GM18505 (cell line): ENCODE data around the gene LIPM.

ENCODE experiments used
- ATAC-seq: cut with Tn5 transposase; IDR thresholded peaks from one replicate; pipeline ENCODE4 v1.9.1; 2021; ENCODE audit not compliant: unreplicated experiment
- POLR2A ChIP-seq: IDR thresholded peaks from 4 replicates; pipeline ENCODE4 v1.6.1; 2011; ENCODE audit warnings: borderline replicate concordance; ENCODE audit not compliant: insufficient read depth, insufficient read length; ENCODE audit errors: extremely low read depth

Gene LIPM

DNA sequence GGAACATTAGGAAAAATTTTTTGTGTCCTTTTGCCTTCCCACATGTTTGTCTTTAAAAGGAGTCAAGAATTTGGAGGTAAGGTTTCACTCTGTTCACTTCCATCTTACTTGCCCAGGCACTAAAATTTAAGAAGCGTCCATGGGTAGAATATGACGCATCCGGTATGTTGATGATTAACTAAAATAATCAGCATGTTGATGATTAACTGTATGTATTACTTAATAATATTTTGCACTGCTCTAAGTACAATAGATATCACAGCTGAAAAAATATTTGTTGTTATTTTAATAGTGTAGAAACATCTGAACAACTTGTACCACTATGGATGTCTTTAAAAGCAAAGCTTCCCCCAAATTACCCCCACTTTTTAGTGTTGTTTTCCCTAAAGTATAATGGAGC lies 37.6 kb downstream of the LIPM start:
- no peak for TF ChIP-seq POLR2A
- no peak for ATAC-seq

DNA sequence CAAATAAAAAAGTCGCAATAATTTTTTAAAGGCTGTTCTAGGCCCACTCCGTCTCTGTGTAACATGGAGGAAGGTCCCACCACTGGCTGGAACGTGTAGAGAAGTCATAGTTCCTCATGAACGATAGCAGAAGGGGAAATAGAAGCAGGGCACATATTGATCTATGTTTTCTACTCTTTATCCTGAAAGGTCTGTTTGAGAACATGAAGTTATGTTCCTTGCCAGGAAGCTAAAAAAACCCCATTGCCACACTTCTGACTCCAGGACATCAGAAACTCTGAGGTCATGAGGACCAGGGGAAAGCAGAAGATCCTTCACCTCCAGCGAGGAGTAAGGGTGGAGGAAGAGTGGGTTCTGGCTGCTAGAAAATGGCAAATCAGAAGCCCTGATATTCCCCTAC lies 38.4 kb downstream of the LIPM start:
- no peak for ATAC-seq
- no peak for TF ChIP-seq POLR2A

DNA sequence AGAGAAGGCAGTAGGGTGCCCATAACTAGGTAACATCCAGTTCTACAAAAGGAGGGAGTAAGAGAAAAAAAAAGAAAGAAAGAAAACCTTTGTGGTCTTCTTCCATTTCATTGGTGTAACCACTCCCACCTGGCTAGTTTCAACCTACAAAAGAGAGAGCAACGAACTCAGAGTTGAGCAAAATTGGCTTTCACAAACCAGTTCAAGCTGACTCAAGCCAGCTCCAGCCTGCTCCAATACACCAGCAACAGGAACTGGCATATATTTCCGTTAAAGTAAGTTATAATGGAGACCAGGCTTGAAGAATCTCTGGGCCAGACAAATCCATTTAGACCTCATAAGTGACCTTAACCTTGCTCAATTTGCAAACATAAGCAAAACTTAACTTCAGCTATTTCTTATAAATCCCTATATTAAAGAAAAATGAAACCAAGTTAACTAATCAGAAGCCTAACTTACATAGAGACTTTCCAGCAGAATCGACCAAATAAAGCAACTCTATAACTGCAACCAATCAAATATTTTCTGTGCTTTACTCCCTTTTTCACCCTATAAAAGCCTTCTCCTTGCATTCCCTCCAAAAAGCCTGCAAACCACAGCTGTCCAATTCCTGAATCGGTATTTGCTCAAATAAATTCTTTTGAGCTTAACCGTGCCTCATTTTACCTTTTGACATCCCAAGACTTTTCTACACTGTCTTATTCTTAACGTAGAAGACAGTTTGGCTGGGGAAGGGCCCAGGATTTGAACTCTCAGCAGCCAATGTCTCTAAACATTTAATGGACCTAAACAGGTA lies 39.0 kb downstream of the LIPM start:
- ATAC-seq: no peak
- no peak for TF ChIP-seq POLR2A

DNA sequence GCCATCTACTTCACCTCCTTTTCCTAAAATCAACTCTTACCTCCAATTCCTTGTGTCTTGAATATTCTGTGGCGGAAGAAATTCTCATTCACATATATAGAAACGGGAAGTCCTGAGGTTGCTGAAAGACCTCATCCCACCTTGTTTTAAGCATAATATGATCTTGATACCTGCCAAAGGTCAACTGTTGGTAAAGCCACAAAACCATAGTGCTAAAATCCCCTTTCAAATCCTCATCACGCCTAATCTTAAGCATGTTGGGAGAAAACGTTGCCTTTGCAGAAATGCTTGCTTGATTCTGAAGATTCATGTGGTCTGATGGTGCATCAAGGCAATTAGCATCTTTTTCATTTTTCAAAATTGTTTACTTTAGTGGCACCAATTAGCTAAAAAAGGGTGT lies 40.6 kb downstream of the LIPM start:
- no peak for ATAC-seq
- no peak for TF ChIP-seq POLR2A

DNA sequence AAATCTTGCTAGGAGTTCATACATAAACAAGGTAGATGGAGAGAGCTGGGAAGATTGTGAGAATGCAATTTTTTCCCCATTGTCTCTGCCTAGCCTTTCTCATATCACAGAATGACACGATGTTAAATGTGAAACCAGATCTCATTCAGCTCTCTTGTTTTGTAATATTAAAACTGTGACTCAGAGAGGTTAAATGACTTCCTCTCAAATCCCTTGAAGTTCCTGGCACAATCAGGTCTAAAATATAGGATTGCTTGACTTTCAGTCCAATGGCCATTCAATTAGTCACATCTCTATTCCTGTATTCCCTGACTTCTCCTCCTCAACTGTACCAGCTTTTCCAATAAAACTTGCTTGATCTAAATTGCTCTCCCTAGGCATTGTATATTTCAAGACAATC lies 46.0 kb downstream of the LIPM start:
- TF ChIP-seq POLR2A: no peak
- ATAC-seq: no peak

DNA sequence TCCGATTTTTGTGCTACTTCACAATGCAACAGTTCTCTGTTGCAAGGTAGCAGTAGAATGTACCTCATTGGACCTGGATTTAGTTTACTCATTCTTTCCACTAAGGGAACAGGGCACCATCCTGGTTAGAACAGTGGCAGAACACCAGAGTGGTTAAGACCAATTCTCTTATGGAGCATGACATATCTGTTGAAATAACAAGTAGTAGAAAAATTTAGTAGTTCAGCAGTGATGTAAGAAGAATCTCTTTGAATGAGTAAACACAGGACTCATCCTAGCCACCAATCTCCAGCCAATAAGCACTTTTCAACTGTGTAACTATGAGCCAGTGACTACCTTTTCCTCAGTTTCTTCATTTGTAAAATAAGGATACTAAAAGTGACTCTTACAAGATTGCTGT lies 46.7 kb downstream of the LIPM start:
- no peak for ATAC-seq
- no peak for TF ChIP-seq POLR2A

DNA sequence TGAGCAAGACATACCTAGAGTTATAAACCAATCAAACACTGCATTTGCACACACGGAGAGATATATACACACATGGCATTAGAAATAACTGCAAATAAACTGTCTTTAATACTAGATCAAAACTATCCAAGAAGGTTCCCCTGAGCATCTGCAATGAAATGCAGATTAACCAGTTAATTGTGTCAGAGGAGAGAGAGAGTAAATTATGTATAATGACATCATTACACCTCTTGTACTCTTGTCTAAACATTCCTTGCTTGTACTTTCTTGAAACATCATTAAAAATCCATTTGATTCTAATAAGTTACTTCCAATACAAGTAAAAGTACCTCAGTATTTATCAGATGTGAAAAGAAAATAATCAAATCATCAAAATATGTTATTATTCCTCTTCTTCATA lies 48.2 kb downstream of the LIPM start:
- ATAC-seq: no peak
- no peak for TF ChIP-seq POLR2A

DNA sequence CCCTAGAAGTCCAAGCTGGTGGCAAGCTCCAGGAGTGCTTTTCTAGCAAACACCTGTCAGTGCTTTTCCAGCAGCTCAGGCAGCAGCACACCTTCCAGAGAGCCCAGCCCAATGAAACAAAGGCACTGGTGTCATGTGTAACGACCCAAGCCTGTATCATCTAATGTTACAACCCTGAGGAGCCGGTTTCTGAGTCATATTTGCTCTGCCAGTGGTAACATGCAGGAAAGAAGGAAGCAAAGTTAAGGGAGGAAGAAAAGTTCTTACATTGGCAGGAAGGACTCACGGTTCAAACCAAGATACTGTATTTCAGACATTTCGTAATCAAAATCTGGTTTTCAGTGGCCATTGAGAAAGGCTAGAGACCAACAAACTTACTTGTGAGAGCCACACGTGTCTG lies 49.2 kb downstream of the LIPM start, which contains the start of gene ANKRD22:
ANKRD22 (minus strand) TSS at position 139 of the 400 bp plus-strand sequence. CDS start 237 bp downstream, outside the sequence.
- no peak for TF ChIP-seq POLR2A
- ATAC-seq: no peak

DNA sequence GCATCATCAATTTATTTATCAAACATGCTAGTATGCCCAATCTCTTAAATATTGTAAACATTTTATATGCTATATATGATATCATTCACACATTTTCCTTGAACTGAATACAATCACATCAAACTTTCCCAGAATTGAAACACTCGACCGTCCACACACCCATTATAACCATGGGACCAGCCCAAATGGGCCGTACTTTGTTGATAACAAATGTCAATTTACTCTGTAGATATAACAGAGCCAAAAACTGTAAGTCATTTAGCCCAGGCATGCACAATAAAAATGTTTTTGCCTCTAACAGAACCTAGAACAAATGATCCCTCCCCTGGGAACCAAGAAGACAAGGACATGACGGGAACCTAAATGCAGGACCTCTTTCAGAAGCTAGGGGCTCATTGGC lies 49.8 kb downstream of the LIPM start:
- no peak for ATAC-seq
- no peak for TF ChIP-seq POLR2A

DNA sequence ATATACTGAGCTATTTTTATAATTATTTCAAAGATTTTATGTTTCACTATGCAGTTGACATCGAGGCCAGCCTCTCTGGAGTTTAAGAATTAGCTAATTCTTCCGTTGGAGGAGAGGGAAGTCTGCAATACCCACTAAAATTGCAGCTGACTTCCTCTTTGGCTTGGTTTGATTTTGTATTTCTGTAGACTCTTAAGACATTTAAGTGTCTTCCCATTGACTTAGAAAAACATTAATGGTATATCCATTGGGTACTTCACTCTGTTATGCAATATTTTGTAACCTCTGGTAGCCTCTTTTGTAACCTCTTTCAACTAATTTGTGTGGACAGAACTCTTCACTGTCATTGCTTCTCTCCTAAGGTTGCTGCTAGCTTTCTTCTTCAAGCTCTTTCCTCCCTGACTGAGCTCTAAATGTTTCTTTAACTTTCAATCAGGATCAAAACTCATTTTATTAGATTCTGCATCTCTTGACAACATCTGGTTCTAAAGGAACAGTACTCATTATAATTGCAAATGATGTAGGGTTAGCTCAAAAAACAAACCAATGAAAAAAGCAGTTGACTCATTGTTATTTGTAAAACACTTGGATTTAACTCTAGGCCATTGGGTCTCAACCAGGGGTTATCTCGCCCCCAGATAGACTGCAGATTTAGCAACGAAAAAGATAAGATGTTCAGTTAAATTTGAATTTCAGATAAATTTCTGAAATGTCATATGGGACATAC lies 50.8 kb downstream of the LIPM start:
- TF ChIP-seq POLR2A: no peak
- ATAC-seq: no peak

DNA sequence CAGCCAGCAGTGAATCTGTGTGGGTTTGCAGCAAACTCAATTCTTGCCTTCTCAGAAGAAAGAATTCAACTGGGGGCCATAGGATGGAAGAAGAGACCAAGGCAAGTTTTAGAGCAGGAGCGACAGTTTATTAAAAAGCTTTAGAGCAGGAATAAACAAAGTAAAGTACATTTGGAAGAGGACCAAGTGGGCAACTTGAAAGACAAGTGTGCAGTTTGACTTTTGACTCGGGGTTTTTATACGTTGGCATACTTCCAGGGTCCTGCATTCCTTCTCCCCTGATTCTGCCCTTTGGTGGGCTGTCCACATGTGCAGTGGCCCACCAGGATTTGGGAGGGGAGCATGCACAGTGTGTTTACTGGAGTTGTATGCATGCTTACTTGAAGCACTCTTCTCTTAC lies 52.2 kb downstream of the LIPM start:
- no peak for TF ChIP-seq POLR2A

DNA sequence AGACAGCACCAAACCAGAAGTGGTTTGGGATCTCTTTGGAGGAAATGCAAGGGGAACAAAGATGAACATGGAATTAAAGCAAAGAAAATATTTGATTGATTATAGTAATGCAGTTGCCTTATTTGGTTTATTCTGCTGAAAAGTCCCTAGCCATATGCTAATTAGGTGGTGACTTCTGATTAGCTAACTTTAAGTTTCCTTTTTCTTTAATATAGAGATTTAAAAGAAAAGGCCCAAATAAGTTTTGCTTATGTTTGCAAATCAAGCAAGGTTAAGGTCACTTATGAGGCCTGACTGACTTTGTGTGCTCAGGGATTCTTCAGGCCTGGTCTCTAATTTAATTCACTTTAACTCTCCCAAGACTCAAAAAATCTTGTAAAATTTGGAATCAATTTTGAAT lies 55.3 kb downstream of the LIPM start:
- TF ChIP-seq POLR2A: no peak
- no peak for ATAC-seq

More for the DNA sequence above, 52.2 kb downstream of the LIPM start:
- ATAC-seq: no peak

DNA sequence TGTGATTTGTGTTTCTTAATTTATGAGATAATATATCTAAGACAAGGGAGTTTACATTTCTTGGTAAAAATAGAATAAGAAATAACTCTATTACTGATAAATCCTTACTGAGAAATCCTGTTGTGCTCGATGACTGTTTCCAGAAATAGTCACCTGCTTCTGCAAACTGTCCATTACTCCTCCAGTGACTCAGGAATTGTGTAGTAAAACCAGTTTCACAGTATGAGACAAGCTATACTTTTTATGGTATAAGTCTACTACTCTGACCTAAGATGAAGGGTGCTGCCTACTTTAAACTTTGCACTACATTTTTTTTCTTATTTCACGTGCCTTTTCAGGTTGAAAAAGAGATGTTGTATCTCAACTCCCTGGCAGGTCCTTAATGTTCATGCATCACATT lies 56.0 kb downstream of the LIPM start:
- no peak for ATAC-seq
- TF ChIP-seq POLR2A: no peak

DNA sequence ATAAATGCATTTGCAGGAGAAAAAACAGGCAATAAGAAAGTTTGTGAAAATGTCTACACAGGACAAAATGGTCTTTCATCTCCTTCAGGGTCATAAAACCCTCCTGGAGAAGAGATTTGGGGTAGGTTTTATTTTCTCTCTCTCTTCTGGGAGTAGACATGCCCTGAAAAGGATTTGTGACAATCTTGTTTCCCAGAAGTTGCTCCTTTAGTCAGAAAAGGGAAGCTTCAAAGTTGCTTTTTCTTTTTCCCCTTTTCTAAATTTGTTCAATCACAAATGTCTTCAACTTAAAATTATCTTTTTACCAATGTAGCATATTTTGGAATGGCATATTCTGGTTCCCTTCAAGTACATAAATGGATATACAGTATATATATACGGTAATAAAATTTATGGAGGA lies 58.5 kb downstream of the LIPM start:
- no peak for ATAC-seq
- TF ChIP-seq POLR2A: no peak

DNA sequence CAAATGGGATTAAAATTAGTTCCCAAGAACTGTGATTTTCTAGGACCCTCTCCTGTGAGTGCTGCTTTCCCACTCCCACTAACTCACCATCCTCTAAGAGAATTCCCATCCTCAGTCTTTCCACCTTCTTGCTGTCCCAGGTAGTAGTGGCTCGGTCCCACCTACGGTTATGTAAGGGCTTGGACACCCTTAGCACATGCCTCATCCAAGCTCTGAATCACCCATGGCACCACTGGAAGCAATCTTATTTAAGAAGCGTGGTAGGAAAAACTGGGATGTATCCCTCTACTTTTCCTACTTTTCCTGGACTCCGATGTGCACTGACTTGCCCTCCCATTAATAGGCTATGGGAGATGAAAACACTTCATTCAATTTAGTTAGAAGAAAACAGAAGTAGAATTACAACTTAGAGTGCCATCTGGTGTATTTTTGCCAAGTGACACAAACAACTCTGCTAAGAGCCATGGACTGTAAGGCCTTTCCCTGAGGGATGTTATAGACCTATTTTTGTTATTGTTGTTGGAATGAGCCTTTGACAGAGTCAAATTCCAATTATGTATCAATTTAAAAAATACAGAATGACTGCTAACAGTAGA lies 62.8 kb downstream of the LIPM start:
- no peak for TF ChIP-seq POLR2A
- no peak for ATAC-seq

DNA sequence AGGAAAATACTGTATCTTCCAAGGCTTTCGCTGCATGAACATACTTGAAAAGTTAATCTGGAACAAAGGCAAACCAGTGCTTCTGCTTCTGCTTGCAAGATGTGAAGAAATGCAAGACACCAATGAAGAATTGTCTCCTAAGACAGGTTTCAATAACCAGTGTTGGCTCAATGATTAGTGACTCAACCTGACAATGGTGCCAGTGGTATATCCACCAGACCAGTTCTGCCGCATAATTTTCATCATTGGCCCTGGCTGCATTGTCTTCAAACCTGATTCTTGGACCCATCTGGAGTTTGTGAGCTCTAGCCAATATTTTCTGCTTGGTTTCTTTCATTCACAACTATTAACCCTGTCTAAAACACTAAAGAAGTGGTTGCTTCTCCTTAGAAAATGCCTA lies 63.9 kb downstream of the LIPM start:
- no peak for ATAC-seq
- TF ChIP-seq POLR2A: no peak
